Gastroesophageal sphincter (tissue), 4 donors: ENCODE data around the gene ZNF664. TPM values are rescaled to one million over a fixed set of nuclear protein-coding genes. Genes with fewer than 3 reads are reported as not detected.

Experiments
- ATAC-seq: fragments of 150-250 bp; one replicate; pipeline ENCODE4 v1.9.1; 2016; ENCODE audit warnings: mild to moderate bottlenecking, moderate library complexity
- H3K27ac ChIP-seq, 4 donors: fragments of 200-600 bp; sonication (generic) in 3 of 4; 1 replicate in 3 of 4; 2 replicates in 1 of 4; pipeline ENCODE4 v1.5.1; 2016 to 2019
- H3K27me3 ChIP-seq: fragments of 200-600 bp; sonication (generic); one replicate; pipeline ENCODE4 v1.5.1; 2019
- H3K36me3 ChIP-seq, 2 donors: fragments of 200-600 bp; sonication (generic); one replicate each; pipeline ENCODE4 v1.5.1; 2019; ENCODE audit warnings: control low read depth in 1 of 2
- H3K4me1 ChIP-seq, 3 donors: fragments of 200-600 bp; sonication (generic); 1 replicate in 2 of 3; 2 replicates in 1 of 3; pipeline ENCODE4 v1.5.1; 2016 to 2019; ENCODE audit warnings: control low read depth in 2 of 3
- H3K4me3 ChIP-seq, 2 donors: fragments of 200-600 bp; sonication (generic); one replicate each; pipeline ENCODE4 v1.5.1; 2019; ENCODE audit warnings: mild to moderate bottlenecking in 1 of 2, moderate library complexity in 1 of 2
- H3K9me3 ChIP-seq, 3 donors: fragments of 200-600 bp; sonication (generic); one replicate each; pipeline ENCODE4 v1.5.1; 2017 to 2019; ENCODE audit warnings: control low read depth in 2 of 3
- EP300 ChIP-seq: sonication (generic); formaldehyde crosslinking; IDR thresholded peaks from one replicate; pipeline ENCODE4 v1.6.1; 2017; ENCODE audit warnings: antibody characterized with exemption, mild to moderate bottlenecking
- POLR2A ChIP-seq, 2 donors: fragments of 450-650 bp; IDR thresholded peaks; one replicate each; pipeline ENCODE4 v1.6.1; 2017; ENCODE audit warnings: antibody characterized with exemption in 2 of 2, mild to moderate bottlenecking in 2 of 2, moderate library complexity in 1 of 2
- POLR2AphosphoS5 ChIP-seq: sonication (generic); formaldehyde crosslinking; IDR thresholded peaks from one replicate; pipeline ENCODE4 v1.6.1; 2017; ENCODE audit warnings: antibody characterized with exemption
- WGBS, 2 donors: methylation state at CpG; one replicate each; pipeline ENCODE4 v1.1.5; 2018; ENCODE audit warnings: low coverage in 1 of 2; 5-methylcytosine and 5-hydroxymethylcytosine counted together
- total RNA-seq, 4 donors: library from RNA; depleted of rRNA; stranded (reverse); fragments of >200 nt; gene quantifications; one replicate each; pipeline ENCODE4 v1.1.0, GENCODE V29; 2016
- TF ChIP-seq, protein P1 (sequence below), 4 experiments: fragments of 200-600 bp in 2 of 4; fragments of 450-650 bp in 2 of 4; sonication (generic) in 1 of 4; IDR thresholded peaks; one replicate each; pipeline ENCODE4 v1.5.1; 2017 to 2019; ENCODE audit warnings: antibody characterized with exemption in 4 of 4, mild to moderate bottlenecking in 2 of 4, moderate library complexity in 2 of 4

Gene ZNF664
- total RNA-seq, 4 donors from 2014 or later = 58.7 to 95.5 (median 78.2) TPM

DNA sequence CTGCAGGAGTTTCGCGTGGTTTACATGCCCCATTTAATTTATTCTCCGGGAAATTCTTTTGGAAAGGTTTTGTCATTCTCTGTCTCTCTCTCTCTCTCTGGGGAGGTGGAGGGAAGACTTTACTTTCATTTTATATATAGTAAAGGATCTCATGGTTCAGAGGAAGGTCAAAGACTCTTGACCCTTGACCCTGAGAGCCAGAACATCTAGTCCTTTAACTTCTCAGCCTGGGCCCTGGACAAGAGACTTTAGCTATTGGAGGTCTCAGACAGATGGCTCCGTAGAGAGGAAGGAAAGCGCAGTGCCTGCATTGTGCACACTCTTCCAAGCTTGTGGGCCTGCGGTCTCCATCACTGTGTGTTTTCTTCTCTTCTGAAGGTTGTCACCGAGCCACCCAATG, 44.1 kb upstream of the ZNF664 start:
- TF ChIP-seq POLR2AphosphoS5 (no peak), EP300 (no peak), POLR2A (IDR thresholded peaks at IDR 0.05) (no peak)
- TF ChIP-seq, protein P1, sequence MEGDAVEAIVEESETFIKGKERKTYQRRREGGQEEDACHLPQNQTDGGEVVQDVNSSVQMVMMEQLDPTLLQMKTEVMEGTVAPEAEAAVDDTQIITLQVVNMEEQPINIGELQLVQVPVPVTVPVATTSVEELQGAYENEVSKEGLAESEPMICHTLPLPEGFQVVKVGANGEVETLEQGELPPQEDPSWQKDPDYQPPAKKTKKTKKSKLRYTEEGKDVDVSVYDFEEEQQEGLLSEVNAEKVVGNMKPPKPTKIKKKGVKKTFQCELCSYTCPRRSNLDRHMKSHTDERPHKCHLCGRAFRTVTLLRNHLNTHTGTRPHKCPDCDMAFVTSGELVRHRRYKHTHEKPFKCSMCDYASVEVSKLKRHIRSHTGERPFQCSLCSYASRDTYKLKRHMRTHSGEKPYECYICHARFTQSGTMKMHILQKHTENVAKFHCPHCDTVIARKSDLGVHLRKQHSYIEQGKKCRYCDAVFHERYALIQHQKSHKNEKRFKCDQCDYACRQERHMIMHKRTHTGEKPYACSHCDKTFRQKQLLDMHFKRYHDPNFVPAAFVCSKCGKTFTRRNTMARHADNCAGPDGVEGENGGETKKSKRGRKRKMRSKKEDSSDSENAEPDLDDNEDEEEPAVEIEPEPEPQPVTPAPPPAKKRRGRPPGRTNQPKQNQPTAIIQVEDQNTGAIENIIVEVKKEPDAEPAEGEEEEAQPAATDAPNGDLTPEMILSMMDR (IDR thresholded peaks at IDR 0.05) = no peak
- Histone ChIP-seq H3K9me3 (no peaks in the 10 kb centered on the region), H3K4me3 (no peak overlapping the region), H3K36me3 (no peaks in the 10 kb centered on the region), H3K4me1 (no peaks in the 10 kb centered on the region), H3K27me3 (no peaks in the 10 kb centered on the region), H3K27ac (no peak overlapping the region)
- no peak for ATAC-seq
- WGBS, 2 donors = 79 to 89% methylated on average over 3 to 7 of the region's 7 CpGs

DNA sequence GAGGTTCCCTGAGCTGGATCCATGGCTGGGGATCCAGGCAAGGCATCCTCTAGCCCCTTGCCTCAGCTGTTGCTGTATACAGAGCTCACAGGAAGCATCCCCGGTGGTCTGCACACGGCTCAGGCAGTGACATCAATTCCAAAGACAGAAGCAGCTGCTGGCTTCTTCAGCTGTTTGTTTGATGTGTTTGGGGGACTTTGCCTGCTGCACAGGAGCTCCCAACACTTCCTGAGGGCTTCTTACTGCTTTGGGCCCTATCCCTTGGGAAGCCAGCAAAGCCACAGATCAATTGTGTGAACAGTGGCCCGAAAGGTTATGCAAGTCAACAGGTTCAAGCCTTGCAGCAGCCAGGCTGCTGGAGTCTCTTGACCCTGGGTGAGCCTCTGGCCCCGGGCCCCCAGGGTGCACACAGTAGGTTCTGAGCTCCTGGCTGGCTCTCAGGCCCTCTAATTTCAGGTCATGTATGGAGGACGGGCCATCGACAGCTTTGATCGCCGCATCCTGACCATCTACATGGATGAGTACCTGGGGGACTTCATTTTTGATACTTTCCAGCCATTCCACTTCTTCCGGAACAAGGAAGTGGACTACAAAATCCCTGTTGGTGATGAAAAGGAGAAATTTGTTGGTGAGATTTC, 43.0 kb upstream of the ZNF664 start:
- H3K27me3 ChIP-seq = no peaks in the 10 kb centered on the region
- no peak for ATAC-seq
- WGBS, 2 donors = 89% methylated on average over 5 of the region's 9 CpGs; no CpG with 5 or more reads in 1 of the 2 donors

DNA sequence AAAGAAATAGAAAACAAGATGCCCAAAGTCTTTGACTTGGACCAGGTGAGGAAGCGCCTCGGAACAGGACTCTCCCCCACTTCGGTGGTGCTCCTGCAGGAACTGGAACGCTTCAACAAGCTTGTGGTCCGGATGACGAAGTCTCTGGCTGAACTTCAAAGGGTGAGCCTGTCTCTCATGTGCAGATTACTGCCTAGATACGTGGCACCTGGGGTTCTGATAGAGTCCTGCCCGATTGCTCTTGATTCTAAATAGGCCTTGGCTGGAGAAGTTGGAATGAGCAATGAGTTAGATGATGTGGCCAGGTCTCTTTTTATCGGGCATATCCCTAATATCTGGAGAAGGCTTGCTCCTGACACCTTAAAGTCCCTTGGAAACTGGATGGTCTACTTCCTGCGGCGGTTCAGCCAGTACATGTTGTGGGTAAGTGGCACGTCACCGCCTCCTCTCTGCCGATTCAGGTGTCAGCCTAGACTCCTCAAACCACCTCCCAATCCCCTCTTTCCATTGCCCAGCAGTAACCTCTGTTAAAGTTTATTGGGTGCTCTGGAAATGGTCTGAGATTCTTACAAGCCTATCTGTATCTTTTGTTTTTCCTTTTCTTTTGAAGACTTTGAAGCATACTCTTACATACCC, 41.2 kb upstream of the ZNF664 start:
- Histone ChIP-seq H3K36me3 (peaks cover 0 to 28% of the 10 kb centered on the region in 2 donors), H3K4me3 (no peak overlapping the region), H3K27ac (no peak overlapping the region), H3K4me1 (no peaks in the 10 kb centered on the region), H3K27me3 (no peaks in the 10 kb centered on the region), H3K9me3 (no peaks in the 10 kb centered on the region)
- ATAC-seq = no peak
- TF ChIP-seq, protein P1 (IDR thresholded peaks at IDR 0.05) = no peak
- TF ChIP-seq EP300 (no peak), POLR2A (IDR thresholded peaks at IDR 0.05) (no peak), POLR2AphosphoS5 (no peak)
- 85 to 86% methylated on average over 6 to 9 of the region's 14 CpGs for WGBS, 2 donors

More for the DNA sequence above, 43.0 kb upstream of the ZNF664 start:
- Histone ChIP-seq H3K27ac (no peak overlapping the region), H3K36me3 (peaks cover 0 to 11% of the 10 kb centered on the region in 2 donors), H3K4me1 (no peaks in the 10 kb centered on the region), H3K9me3 (no peaks in the 10 kb centered on the region), H3K4me3 (no peak overlapping the region)
- TF ChIP-seq POLR2A (IDR thresholded peaks at IDR 0.05) (no peak), POLR2AphosphoS5 (no peak), EP300 (no peak)
- TF ChIP-seq, protein P1 (IDR thresholded peaks at IDR 0.05) = no peak

DNA sequence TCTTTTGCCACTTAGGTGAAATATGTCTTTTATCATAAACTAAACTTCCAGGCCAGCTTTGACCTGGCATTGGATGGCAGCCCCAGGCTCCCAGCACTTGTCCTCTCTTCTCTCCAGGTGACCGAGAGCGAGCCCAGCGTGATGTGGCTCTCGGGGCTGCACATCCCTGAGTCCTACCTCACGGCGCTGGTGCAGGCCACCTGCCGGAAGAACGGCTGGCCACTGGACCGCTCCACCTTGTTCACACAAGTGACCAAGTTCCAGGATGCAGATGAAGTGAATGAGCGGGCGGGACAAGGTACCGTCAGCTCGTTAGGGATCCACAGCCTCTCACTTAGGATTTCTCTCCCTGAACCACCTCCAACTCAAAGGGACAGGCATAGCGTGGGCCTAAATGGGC, 39.8 kb upstream of the ZNF664 start:
- no peak overlapping the region for H3K27ac ChIP-seq
- TF ChIP-seq POLR2AphosphoS5 (no peak), POLR2A (IDR thresholded peaks at IDR 0.05) (no peak), EP300 (no peak)
- TF ChIP-seq, protein P1 (IDR thresholded peaks at IDR 0.05) = no peak
- ATAC-seq = no peak
- no peaks in the 10 kb centered on the region for H3K27me3 ChIP-seq
- no peak overlapping the region for H3K4me3 ChIP-seq
- H3K4me1 ChIP-seq = no peaks in the 10 kb centered on the region
- 100% methylated on average over 3 of the region's 14 CpGs; no CpG with 5 or more reads in 1 of the 2 donors for WGBS, 2 donors
- peaks cover 0 to 42% of the 10 kb centered on the region in 2 donors for H3K36me3 ChIP-seq
- H3K9me3 ChIP-seq = no peaks in the 10 kb centered on the region
